Trophoblast cell (in vitro differentiated cells and primary cell): ENCODE results near the gene WDR37. TPM values are rescaled to one million over a fixed set of nuclear protein-coding genes. Genes with fewer than 3 reads are reported as not detected.

Experiments used
- DNase-seq, 2 donors: peaks; one replicate each; pipeline ENCODE4 v3.0.0-alpha.2; 2016
- H2AFZ ChIP-seq: 2 replicates; pipeline ENCODE4 v1.6.1; 2013; ENCODE audit warnings: low read length, moderate library complexity, mild to moderate bottlenecking; ENCODE audit not compliant: insufficient read depth, poor library complexity
- H2AK5ac ChIP-seq: 2 replicates; pipeline ENCODE4 v1.6.1; 2013; ENCODE audit warnings: mild to moderate bottlenecking, low read length
- H2BK120ac ChIP-seq: 2 replicates; pipeline ENCODE4 v1.6.1; 2013; ENCODE audit warnings: low read length, mild to moderate bottlenecking, moderate library complexity; ENCODE audit not compliant: insufficient read depth, poor library complexity
- H2BK12ac ChIP-seq: 2 replicates; pipeline ENCODE4 v1.6.1; 2013; ENCODE audit warnings: mild to moderate bottlenecking, low read length, moderate library complexity
- H2BK5ac ChIP-seq: 2 replicates; pipeline ENCODE4 v1.6.1; 2013; ENCODE audit warnings: low read length, low read depth, moderate library complexity, mild to moderate bottlenecking; ENCODE audit not compliant: poor library complexity
- H3K14ac ChIP-seq: 2 replicates; pipeline ENCODE4 v1.6.1; 2013; ENCODE audit warnings: mild to moderate bottlenecking, low read length
- H3K18ac ChIP-seq: 2 replicates; pipeline ENCODE4 v1.6.1; 2013; ENCODE audit warnings: mild to moderate bottlenecking, low read length
- H3K23ac ChIP-seq: 2 replicates; pipeline ENCODE4 v1.6.1; 2013; ENCODE audit warnings: low read length
- H3K27ac ChIP-seq: 2 replicates; pipeline ENCODE4 v1.5.1; 2013; ENCODE audit warnings: low read depth, mild to moderate bottlenecking, inconsistent platforms, low read length, moderate library complexity
- H3K27me3 ChIP-seq: 2 replicates; pipeline ENCODE4 v1.6.1; 2013; ENCODE audit warnings: inconsistent platforms, mild to moderate bottlenecking, low read length, moderate library complexity; ENCODE audit not compliant: insufficient read depth
- H3K36me3 ChIP-seq, 2 experiments: 1 replicate in 1 of 2; 2 replicates in 1 of 2; pipeline ENCODE4 v1.6.1; 2013; ENCODE audit warnings: low read length in 2 of 2, mild to moderate bottlenecking in 2 of 2, moderate library complexity in 1 of 2; ENCODE audit not compliant: insufficient read depth in 2 of 2, control insufficient read depth in 1 of 2
- H3K4ac ChIP-seq: 2 replicates; pipeline ENCODE4 v1.6.1; 2013; ENCODE audit warnings: low read depth, mild to moderate bottlenecking, low read length, moderate library complexity
- H3K4me1 ChIP-seq, 2 experiments: 1 replicate in 1 of 2; 2 replicates in 1 of 2; pipeline ENCODE4 v1.6.1; 2013; ENCODE audit warnings: low read length in 2 of 2, mild to moderate bottlenecking in 2 of 2, moderate library complexity in 1 of 2; ENCODE audit not compliant: insufficient read depth in 2 of 2, control insufficient read depth in 1 of 2
- H3K4me2 ChIP-seq: 2 replicates; pipeline ENCODE4 v1.6.1; 2013; ENCODE audit warnings: inconsistent platforms, mild to moderate bottlenecking, low read length, moderate library complexity
- H3K4me3 ChIP-seq: 2 replicates; pipeline ENCODE4 v1.5.1; 2013; ENCODE audit warnings: mild to moderate bottlenecking, low read depth, low read length, inconsistent platforms
- H3K79me1 ChIP-seq: one replicate; pipeline ENCODE4 v1.6.1; 2013; ENCODE audit warnings: low read length
- H3K79me2 ChIP-seq: 2 replicates; pipeline ENCODE4 v1.6.1; 2013; ENCODE audit warnings: low read length, mild to moderate bottlenecking; ENCODE audit not compliant: control insufficient read depth, insufficient read depth, poor library complexity
- H3K9ac ChIP-seq: 2 replicates; pipeline ENCODE4 v1.6.1; 2013; ENCODE audit warnings: mild to moderate bottlenecking, low read length
- H3K9me3 ChIP-seq: 2 replicates; pipeline ENCODE4 v1.6.1; 2013; ENCODE audit warnings: low read depth, mild to moderate bottlenecking, control low read depth, inconsistent platforms, low read length; ENCODE audit not compliant: insufficient read depth
- H4K12ac ChIP-seq: 2 replicates; pipeline ENCODE4 v1.6.1; 2013; ENCODE audit warnings: low read depth, mild to moderate bottlenecking, low read length, moderate library complexity
- H4K8ac ChIP-seq: 2 replicates; pipeline ENCODE4 v1.6.1; 2013; ENCODE audit warnings: low read depth, mild to moderate bottlenecking, low read length, moderate library complexity
- H4K91ac ChIP-seq: one replicate; pipeline ENCODE4 v1.6.1; 2013; ENCODE audit warnings: low read depth, mild to moderate bottlenecking, low read length, moderate library complexity
- WGBS: extraction: QIAGEN DNeasy Blood & Tissue Kit; methylation state at CpG from one replicate; pipeline ENCODE4 v1.1.7; 2013; ENCODE audit warnings: missing lambda C conversion rate; ENCODE audit not compliant: insufficient read length, insufficient coverage; ENCODE audit errors: extremely low coverage; 5-methylcytosine and 5-hydroxymethylcytosine counted together
- polyA plus RNA-seq: library from polyadenylated mRNA; stranded (reverse); fragments of 200-250 nt; gene quantifications from 2 replicates; pipeline ENCODE4 v1.2.3, GENCODE V29; 2013

WDR37 gene, protein sequence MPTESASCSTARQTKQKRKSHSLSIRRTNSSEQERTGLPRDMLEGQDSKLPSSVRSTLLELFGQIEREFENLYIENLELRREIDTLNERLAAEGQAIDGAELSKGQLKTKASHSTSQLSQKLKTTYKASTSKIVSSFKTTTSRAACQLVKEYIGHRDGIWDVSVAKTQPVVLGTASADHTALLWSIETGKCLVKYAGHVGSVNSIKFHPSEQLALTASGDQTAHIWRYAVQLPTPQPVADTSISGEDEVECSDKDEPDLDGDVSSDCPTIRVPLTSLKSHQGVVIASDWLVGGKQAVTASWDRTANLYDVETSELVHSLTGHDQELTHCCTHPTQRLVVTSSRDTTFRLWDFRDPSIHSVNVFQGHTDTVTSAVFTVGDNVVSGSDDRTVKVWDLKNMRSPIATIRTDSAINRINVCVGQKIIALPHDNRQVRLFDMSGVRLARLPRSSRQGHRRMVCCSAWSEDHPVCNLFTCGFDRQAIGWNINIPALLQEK
- 11.1 and 11.3 TPM in 2 replicates for polyA plus RNA-seq

DNA sequence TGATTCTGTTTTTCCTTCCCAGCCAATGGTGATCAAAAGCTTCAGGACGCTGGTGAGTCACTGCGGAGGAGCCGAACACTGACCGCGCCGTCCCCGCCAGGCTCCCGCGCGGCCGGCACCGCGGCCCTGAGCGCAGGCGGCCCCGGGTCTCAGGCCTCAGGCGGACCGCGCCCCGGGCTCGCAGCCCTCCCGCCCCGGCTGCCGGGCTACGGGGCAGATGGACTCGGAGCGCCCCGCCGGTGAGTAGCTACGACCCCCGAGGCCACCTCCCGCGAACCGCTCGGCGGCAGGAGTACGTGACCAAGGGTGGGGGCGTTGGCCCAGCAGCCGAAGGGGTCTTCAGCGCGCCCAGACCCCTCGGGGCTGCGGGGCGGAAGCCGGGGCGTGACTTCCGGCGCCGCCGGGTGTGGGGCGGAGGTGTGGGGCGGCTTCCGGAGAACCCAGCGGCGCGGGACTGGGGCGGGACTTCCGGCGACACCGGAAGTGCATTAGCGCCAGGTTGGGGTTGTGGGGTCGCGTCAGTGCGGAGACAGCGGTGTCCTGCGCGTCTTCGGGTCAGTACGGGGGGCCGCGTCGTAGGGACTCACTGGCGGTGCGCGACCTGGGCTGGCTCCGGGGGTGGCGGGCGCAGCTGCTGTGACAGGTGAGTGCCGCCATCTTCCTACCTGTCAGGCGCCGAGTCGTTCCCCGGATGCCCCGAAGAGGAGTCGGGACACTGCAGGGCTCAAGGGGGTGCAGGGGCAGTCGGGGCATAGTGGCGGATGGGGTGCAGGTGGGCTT, at the start of gene WDR37:
WDR37 (plus strand) TSS at position 60 of the 780 bp plus-strand sequence. CDS start 15,771 bp downstream, outside the sequence.
- Histone ChIP-seq H3K9ac (peak within 1 kb of the TSS; percentile 94), H4K12ac (peak within 1 kb of the TSS; percentile 82), H2BK120ac (peak within 1 kb of the TSS; percentile 79), H3K4me2 (peak within 1 kb of the TSS; percentile 82), H4K8ac (peak within 1 kb of the TSS; percentile 92), H2BK5ac (peak within 1 kb of the TSS; percentile 95), H2BK12ac (no peak within 1 kb of the TSS), H3K27me3 (no peaks in the 10 kb centered on the region), H3K23ac (no peak within 1 kb of the TSS), H3K36me3 (peaks cover 2 to 10% of the 10 kb centered on the region in 2 experiments), H3K4ac (peak within 1 kb of the TSS; percentile 82), H3K79me2 (peaks cover 15% of the 10 kb centered on the region), H3K14ac (peak within 1 kb of the TSS; percentile 96), H3K18ac (peak within 1 kb of the TSS; percentile 97), H4K91ac (peak within 1 kb of the TSS; percentile 93), H3K27ac (peak within 1 kb of the TSS; percentile 86), H2AK5ac (peak within 1 kb of the TSS; percentile 66), H2AFZ (peak within 1 kb of the TSS; percentile 88), H3K4me1 (peaks cover 3% of the 10 kb centered on the region in 2 experiments), H3K79me1 (peaks cover 13% of the 10 kb centered on the region), H3K4me3 (peak within 1 kb of the TSS; percentile 100), H3K9me3 (peaks cover 2% of the 10 kb centered on the region)
- WGBS: no CpG with 5 or more reads among the region's 87 CpGs
- peak; percentile 86 to 88 for DNase-seq

DNA sequence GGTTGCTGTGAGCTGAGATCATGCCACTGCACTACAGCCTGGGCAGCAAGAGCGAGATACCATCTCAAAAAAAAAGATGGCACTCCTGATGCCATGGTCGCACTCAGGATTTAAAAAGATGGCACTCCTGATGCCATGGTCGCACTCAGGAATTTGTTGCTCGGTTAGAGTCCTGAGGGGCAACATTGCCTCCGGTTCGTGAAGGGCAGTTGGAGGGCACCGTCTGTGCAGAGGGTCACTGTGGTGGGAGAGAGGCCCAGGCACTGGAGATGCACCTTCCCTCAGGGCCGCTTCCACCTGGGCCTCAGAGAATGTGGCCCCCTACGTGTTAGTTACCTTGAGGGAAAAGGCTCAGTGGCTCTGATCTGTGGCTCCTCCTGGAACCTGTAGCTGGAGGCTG, 49.6 kb upstream of the WDR37 start:
- Histone ChIP-seq H3K9ac (no peak overlapping the region), H3K4me1 (no peaks in the 10 kb centered on the region), H2BK5ac (no peak overlapping the region), H3K4me2 (no peak overlapping the region), H4K91ac (no peak overlapping the region), H3K27ac (no peak overlapping the region), H3K79me2 (no peaks in the 10 kb centered on the region), H4K12ac (no peak overlapping the region), H3K9me3 (peaks cover 1% of the 10 kb centered on the region), H3K23ac (no peak overlapping the region), H2BK120ac (no peak overlapping the region), H2BK12ac (no peak overlapping the region), H2AFZ (no peak overlapping the region), H3K4me3 (no peak overlapping the region), H3K27me3 (no peaks in the 10 kb centered on the region), H2AK5ac (no peak overlapping the region), H3K79me1 (no peaks in the 10 kb centered on the region), H3K36me3 (peaks cover 63 to 72% of the 10 kb centered on the region in 2 experiments), H3K18ac (no peak overlapping the region), H4K8ac (no peak overlapping the region), H3K4ac (no peak overlapping the region), H3K14ac (no peak overlapping the region)
- no peak for DNase-seq
- WGBS: no CpG with 5 or more reads among the region's 9 CpGs

- Histone ChIP-seq H3K4me2 (no peak overlapping the region), H3K4ac (no peak overlapping the region), H3K27me3 (no peaks in the 10 kb centered on the region), H2AK5ac (no peak overlapping the region), H3K23ac (no peak overlapping the region), H2BK12ac (no peak overlapping the region), H2BK120ac (no peak overlapping the region), H3K27ac (no peak overlapping the region), H4K12ac (no peak overlapping the region), H3K18ac (no peak overlapping the region), H3K9me3 (peaks cover 1% of the 10 kb centered on the region), H4K8ac (no peak overlapping the region), H3K79me1 (no peaks in the 10 kb centered on the region), H3K14ac (no peak overlapping the region), H3K4me3 (peak overlapping the region; percentile 51), H3K36me3 (peaks cover 66 to 79% of the 10 kb centered on the region in 2 experiments), H3K9ac (no peak overlapping the region), H2BK5ac (no peak overlapping the region), H2AFZ (no peak overlapping the region), H3K4me1 (no peaks in the 10 kb centered on the region), H3K79me2 (no peaks in the 10 kb centered on the region), H4K91ac (no peak overlapping the region)
- no CpG with 5 or more reads among the region's 10 CpGs for WGBS
- no peak for DNase-seq
Observed at GRCh38 chr10:1007583-1007982, 48.6 kb upstream of the WDR37 start.

- no peaks in the 10 kb centered on the region for H3K4me1 ChIP-seq
- H3K27me3 ChIP-seq: no peaks in the 10 kb centered on the region
- H3K79me2 ChIP-seq: no peaks in the 10 kb centered on the region
- no peak overlapping the region for H3K14ac ChIP-seq
- H2AFZ ChIP-seq: no peak overlapping the region
- no peak overlapping the region for H3K4me3 ChIP-seq
- H2BK12ac ChIP-seq: no peak overlapping the region
- peaks cover 69 to 79% of the 10 kb centered on the region in 2 experiments for H3K36me3 ChIP-seq
- H4K12ac ChIP-seq: no peak overlapping the region
- no peak overlapping the region for H2BK5ac ChIP-seq
- DNase-seq: no peak
- no peak overlapping the region for H3K4me2 ChIP-seq
- H2BK120ac ChIP-seq: no peak overlapping the region
- H4K8ac ChIP-seq: no peak overlapping the region
- H3K27ac ChIP-seq: no peak overlapping the region
- H3K18ac ChIP-seq: no peak overlapping the region
- no peak overlapping the region for H4K91ac ChIP-seq
- H3K9ac ChIP-seq: no peak overlapping the region
- no peak overlapping the region for H3K4ac ChIP-seq
- H3K79me1 ChIP-seq: no peaks in the 10 kb centered on the region
- no peak overlapping the region for H2AK5ac ChIP-seq
- no peaks in the 10 kb centered on the region for H3K9me3 ChIP-seq
- H3K23ac ChIP-seq: no peak overlapping the region
- no CpG with 5 or more reads among the region's 9 CpGs for WGBS
Observed at GRCh38 chr10:1009071-1009494, 47.1 kb upstream of the WDR37 start.
